Parathyroid adenoma (tissue), 2 donors: Measurements from ENCODE around the gene PLA1A.

ENCODE experiments used
- H2AFZ ChIP-seq: fragments of 300-600 bp; sonication (generic); one replicate; pipeline ENCODE4 v1.7.0; 2017; ENCODE audit warnings: antibody characterized with exemption, mild to moderate bottlenecking
- H3K27ac ChIP-seq: fragments of 300-600 bp; sonication (generic); one replicate; pipeline ENCODE4 v1.7.0; 2017
- H3K27me3 ChIP-seq: fragments of 300-600 bp; sonication (generic); one replicate; pipeline ENCODE4 v1.7.0; 2017; ENCODE audit warnings: low read length; ENCODE audit not compliant: control insufficient read depth, insufficient read depth
- H3K36me3 ChIP-seq: fragments of 300-600 bp; sonication (generic); one replicate; pipeline ENCODE4 v1.7.0; 2017; ENCODE audit warnings: low read length; ENCODE audit not compliant: control insufficient read depth, insufficient read depth
- H3K4me1 ChIP-seq: fragments of 300-600 bp; sonication (generic); one replicate; pipeline ENCODE4 v1.7.0; 2017; ENCODE audit warnings: control low read depth
- H3K4me2 ChIP-seq: fragments of 300-600 bp; sonication (generic); one replicate; pipeline ENCODE4 v1.7.0; 2017; ENCODE audit warnings: low read length
- H3K4me3 ChIP-seq: fragments of 300-600 bp; sonication (generic); one replicate; pipeline ENCODE4 v1.7.0; 2017; ENCODE audit warnings: low read depth, low read length
- H3K79me2 ChIP-seq: fragments of 300-600 bp; sonication (generic); one replicate; pipeline ENCODE4 v1.7.0; 2017; ENCODE audit warnings: control low read depth
- H3K9ac ChIP-seq: fragments of 300-600 bp; sonication (generic); one replicate; pipeline ENCODE4 v1.7.0; 2017; ENCODE audit warnings: mild to moderate bottlenecking
- H3K9me3 ChIP-seq: fragments of 300-600 bp; sonication (generic); one replicate; pipeline ENCODE4 v1.7.0; 2017; ENCODE audit warnings: low read length; ENCODE audit not compliant: control insufficient read depth
- TF ChIP-seq, protein P1 (sequence below): fragments of 300-600 bp; sonication (generic); IDR thresholded peaks from one replicate; pipeline ENCODE4 v1.7.0; 2017; ENCODE audit warnings: antibody characterized with exemption, mild to moderate bottlenecking
- donor health status: primary hyperparathyroidism.

The PLA1A gene

DNA sequence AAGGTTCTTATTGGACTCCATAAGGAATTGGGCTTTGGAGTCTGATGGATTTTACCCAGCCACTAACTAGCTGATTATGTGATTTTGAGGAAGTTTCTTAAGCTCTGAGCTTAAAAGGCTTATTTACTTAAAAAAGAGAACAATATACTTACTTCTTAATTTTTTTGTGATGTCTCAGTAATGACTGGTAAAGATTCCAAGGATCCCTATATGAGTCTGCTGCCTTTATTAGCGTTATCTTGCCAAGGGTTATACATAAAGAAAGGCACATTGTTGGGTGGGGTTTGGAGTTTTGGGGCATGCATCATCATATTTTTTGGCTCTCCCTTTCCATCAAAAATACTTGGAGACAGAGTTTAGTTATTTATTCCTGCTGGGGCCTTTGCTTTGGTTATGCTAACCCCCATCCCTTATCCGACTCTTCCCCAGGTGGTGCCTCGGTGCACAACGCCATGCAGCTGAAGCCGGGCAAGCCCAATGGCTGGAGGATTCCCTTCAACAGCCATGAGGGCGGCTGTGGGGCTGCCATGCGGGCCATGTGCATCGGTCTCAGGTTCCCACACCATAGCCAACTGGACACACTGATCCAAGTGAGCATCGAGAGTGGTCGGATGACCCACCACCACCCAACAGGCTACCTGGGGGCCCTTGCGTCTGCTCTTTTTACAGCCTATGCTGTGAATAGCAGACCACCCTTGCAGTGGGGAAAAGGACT, 11.7 kb upstream of the PLA1A start:
- H3K4me2 ChIP-seq, result no peak overlapping the region
- H3K4me1 ChIP-seq, result no peaks in the 10 kb centered on the region
- no peak overlapping the region for H3K9ac ChIP-seq
- no peaks in the 10 kb centered on the region for H3K36me3 ChIP-seq
- H3K27me3 ChIP-seq, result no peaks in the 10 kb centered on the region
- H3K27ac ChIP-seq, result no peak overlapping the region
- TF ChIP-seq, protein P1, sequence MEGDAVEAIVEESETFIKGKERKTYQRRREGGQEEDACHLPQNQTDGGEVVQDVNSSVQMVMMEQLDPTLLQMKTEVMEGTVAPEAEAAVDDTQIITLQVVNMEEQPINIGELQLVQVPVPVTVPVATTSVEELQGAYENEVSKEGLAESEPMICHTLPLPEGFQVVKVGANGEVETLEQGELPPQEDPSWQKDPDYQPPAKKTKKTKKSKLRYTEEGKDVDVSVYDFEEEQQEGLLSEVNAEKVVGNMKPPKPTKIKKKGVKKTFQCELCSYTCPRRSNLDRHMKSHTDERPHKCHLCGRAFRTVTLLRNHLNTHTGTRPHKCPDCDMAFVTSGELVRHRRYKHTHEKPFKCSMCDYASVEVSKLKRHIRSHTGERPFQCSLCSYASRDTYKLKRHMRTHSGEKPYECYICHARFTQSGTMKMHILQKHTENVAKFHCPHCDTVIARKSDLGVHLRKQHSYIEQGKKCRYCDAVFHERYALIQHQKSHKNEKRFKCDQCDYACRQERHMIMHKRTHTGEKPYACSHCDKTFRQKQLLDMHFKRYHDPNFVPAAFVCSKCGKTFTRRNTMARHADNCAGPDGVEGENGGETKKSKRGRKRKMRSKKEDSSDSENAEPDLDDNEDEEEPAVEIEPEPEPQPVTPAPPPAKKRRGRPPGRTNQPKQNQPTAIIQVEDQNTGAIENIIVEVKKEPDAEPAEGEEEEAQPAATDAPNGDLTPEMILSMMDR, result no peak
- H3K4me3 ChIP-seq, result no peak overlapping the region
- no peak overlapping the region for H2AFZ ChIP-seq
- no peaks in the 10 kb centered on the region for H3K9me3 ChIP-seq
- no peaks in the 10 kb centered on the region for H3K79me2 ChIP-seq

DNA sequence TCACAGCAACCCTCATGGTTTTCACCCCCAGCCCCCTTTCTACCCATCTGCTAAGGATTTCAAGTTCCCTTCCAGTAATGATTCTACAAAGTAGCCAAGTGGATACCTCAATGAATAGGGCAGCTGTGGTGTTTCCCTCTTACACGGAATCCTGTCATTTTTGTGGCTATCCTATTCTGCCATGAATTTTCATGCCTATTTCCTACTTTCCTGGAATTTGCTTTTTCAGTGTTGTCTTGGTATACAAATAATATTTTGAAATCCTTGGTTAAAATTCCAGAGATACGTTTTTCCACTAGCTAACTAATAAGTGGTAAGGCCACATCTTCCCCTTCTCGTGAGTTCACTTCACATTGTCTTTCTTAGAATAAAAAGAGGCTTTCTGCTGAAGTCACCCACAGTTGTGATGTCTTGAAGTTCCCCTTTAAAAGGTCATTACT, 10.9 kb upstream of the PLA1A start:
- Histone ChIP-seq H3K27me3 (no peaks in the 10 kb centered on the region), H3K36me3 (no peaks in the 10 kb centered on the region), H3K27ac (no peak overlapping the region), H3K4me2 (no peak overlapping the region), H3K9me3 (no peaks in the 10 kb centered on the region), H3K79me2 (no peaks in the 10 kb centered on the region), H3K4me1 (no peaks in the 10 kb centered on the region), H2AFZ (no peak overlapping the region), H3K9ac (no peak overlapping the region), H3K4me3 (no peak overlapping the region)
- TF ChIP-seq, protein P1, result no peak

DNA sequence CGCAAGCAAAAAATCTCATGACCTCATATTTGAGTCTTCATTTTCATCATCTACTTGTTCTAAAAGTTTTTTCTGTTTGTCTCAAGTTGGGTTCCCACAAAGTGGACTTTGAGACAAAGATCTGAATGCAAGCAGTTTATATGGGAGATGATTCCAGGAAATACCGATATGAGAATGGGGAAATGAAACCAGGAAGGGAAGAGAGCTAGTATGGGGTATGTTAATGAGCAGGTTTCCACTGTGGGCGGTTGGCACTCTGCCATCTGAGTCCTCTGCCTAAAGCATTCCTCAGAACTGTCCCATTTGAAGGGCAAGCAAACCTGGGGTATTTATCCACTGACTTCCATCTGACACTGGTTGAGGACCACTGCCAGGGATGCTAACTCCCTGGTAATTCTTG, 9.6 kb upstream of the PLA1A start:
- Histone ChIP-seq H3K36me3 (no peaks in the 10 kb centered on the region), H3K27me3 (no peaks in the 10 kb centered on the region), H3K27ac (peak overlapping the region; percentile 46), H2AFZ (no peak overlapping the region), H3K4me1 (no peaks in the 10 kb centered on the region), H3K79me2 (no peaks in the 10 kb centered on the region), H3K9ac (no peak overlapping the region), H3K4me3 (no peak overlapping the region), H3K9me3 (no peaks in the 10 kb centered on the region), H3K4me2 (no peak overlapping the region)
- TF ChIP-seq, protein P1, result no peak

DNA sequence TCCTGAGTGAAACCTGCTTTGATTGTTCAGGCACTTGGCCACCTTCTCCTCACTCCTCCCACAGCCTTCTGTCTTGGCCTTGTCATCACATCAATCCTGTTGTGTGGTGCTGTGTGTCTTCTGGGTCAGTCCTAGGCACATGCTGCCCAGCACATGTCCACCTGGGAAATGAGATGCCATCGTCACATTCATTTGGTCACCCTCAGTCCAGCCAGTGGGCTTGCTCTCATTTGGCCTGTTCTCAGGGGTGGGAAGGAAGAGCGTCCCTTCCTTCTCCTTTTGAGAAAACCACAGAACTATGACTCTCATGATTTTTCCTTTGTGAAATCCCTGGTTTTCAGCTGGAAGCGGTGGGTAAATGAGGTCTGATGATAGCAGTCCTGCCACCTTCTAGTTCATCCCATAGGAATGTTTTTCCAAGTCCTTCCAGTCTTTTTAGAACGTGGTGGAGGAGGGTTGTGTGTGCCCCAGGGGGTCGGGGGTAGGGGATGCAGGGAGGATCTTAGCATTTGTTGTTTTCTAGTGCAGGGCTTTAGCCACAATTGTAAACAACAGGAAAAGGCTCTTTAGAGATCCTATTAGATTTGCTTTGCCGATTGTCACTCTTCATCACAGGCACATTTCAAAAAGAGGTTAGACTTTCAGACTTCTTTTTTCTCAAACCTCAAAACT, 8.4 kb upstream of the PLA1A start:
- H3K27me3 ChIP-seq, result no peaks in the 10 kb centered on the region
- H3K79me2 ChIP-seq, result no peaks in the 10 kb centered on the region
- no peak overlapping the region for H3K4me2 ChIP-seq
- H3K36me3 ChIP-seq, result no peaks in the 10 kb centered on the region
- H2AFZ ChIP-seq, result no peak overlapping the region
- H3K4me1 ChIP-seq, result no peaks in the 10 kb centered on the region
- H3K9me3 ChIP-seq, result no peaks in the 10 kb centered on the region
- H3K9ac ChIP-seq, result no peak overlapping the region
- TF ChIP-seq, protein P1, result no peak
- no peak overlapping the region for H3K27ac ChIP-seq
- H3K4me3 ChIP-seq, result no peak overlapping the region

DNA sequence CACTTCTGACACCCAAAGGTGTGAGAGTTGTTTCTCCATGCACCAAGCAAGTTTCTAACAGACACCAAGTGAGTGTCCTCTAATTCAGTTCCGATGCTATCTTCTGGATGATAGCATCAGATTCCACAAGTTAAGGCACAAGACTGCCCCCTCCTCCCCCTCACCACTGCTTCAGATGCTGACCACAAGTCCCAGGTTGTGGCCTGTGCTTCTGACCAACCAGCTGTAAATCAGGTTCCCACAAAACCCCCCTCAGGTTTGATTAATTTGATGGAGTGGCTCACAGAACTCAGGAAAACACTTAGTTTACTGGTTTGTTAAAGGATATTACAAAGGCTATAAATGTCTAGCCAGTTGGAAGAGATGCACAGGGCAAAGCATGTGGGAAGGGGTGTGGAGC, 7.0 kb upstream of the PLA1A start:
- H3K27ac ChIP-seq, result no peak overlapping the region
- H3K9me3 ChIP-seq, result no peaks in the 10 kb centered on the region
- H3K36me3 ChIP-seq, result no peaks in the 10 kb centered on the region
- no peak overlapping the region for H3K9ac ChIP-seq
- H3K27me3 ChIP-seq, result no peaks in the 10 kb centered on the region
- H3K4me1 ChIP-seq, result peaks cover 5% of the 10 kb centered on the region
- H3K79me2 ChIP-seq, result no peaks in the 10 kb centered on the region
- TF ChIP-seq, protein P1, result no peak
- H2AFZ ChIP-seq, result no peak overlapping the region
- H3K4me3 ChIP-seq, result no peak overlapping the region
- H3K4me2 ChIP-seq, result no peak overlapping the region
